ENCODE measurements around the gene C6orf89. TPM values are rescaled to one million over a fixed set of nuclear protein-coding genes. Genes with fewer than 3 reads are reported as not detected.

Gene C6orf89
- total RNA-seq, 1 experiment from 2014 or later = 32.9 TPM

DNA sequence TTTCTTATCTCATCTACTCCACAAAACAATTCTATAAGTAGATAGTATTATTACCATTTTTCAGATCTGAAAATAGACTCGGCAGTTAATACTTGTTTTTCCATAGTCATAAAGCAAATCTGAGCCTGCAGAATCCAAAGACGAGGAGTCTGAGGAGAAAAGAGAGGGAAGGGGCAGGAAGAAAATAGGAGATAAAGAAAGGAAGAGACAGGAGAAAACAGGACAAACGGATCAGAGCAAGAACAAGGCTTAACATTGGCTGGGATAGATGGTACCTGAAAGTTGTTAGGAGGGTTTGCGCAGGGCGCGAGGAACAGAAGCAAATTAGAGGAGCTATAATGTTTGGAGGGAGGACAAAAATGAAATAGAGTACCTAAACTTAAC lies 10.5 kb upstream of the C6orf89 start:
- ATAC-seq (no peak), DNase-seq (ENCODE audit: low read depth, low spot score) (no peak)
- H3K9me2 ChIP-seq (ENCODE audit: insufficient read depth) = no peaks in the 10 kb centered on the region
- BruUV-seq (replicated peaks) = TSS peak; percentile 91
- peak overlapping the region; percentile 93 for H3K4me2 ChIP-seq (ENCODE audit: low read length)
- peaks cover 3 to 5% of the 10 kb centered on the region in 2 experiments; a peak in 1 of 4 replicates for H3K36me3 ChIP-seq (ENCODE audit: control insufficient read depth in 1 of 2, insufficient read depth in 2 of 2, low read length in 2 of 2)
- H2AFZ ChIP-seq (ENCODE audit: low read depth, low read length, poor library complexity, severe bottlenecking) = peak overlapping the region; percentile 96
- intact Hi-C loops (cut with micrococcal nuclease) = no loop called here
- RAD21 ChIA-PET (ENCODE audit: low non-redundant PET in 1 of 2, low total read pairs in 2 of 2, uncharacterized antibody in 2 of 2, unreplicated experiment in 2 of 2) = interaction anchor here in 1 of 2 experiments (0.8 kb wide), 1 partner anchor 143 kb away, joined by 3 read pairs; no protein-coding TSS in a partner anchor
- H3K27me3 ChIP-seq (ENCODE audit: insufficient read depth, low read length) = no peaks in the 10 kb centered on the region
- H3K9me3 ChIP-seq (ENCODE audit: control insufficient read depth in 1 of 2, insufficient read depth in 1 of 2, low read depth in 1 of 2, low read length in 2 of 2) = no peaks in the 10 kb centered on the region
- peaks cover 32% of the 10 kb centered on the region for H3K79me2 ChIP-seq (ENCODE audit: insufficient read depth, low read length)
- CTCF ChIA-PET = interaction anchor here (1.1 to 3.6 kb wide), 6 partner anchors 10 to 143 kb away, joined by 3 to 29 read pairs (median 12); partner anchors contain the start of gene C6orf89
- H4K20me1 ChIP-seq (ENCODE audit: insufficient read depth) = no peaks in the 10 kb centered on the region
- peak overlapping the region; percentile 93 for H3K27ac ChIP-seq (ENCODE audit: low read depth, low read length)
- POLR2A ChIA-PET = interaction anchor here (1.4 to 1.6 kb wide), 2 partner anchors 10 to 39 kb away, joined by 4 to 11 read pairs; partner anchors contain the start of gene C6orf89
- peak overlapping the region; percentile 68 to 84 for H3K4me3 ChIP-seq (replicated peaks in 1 of 2; ENCODE audit: low read depth in 1 of 2, low read length in 2 of 2)
- TF ChIP-seq POLR2A (IDR thresholded peaks at IDR 0.05; ENCODE audit: borderline replicate concordance, extremely low read depth, insufficient read depth, insufficient read length) = no peak
- TF ChIP-seq SP1 (IDR thresholded peaks at IDR 0.05; ENCODE audit: low read depth) = no peak
- TF ChIP-seq ELF1 (IDR thresholded peaks at IDR 0.05; ENCODE audit: borderline replicate concordance, low read depth) = no peak
- TF ChIP-seq YY1 (IDR thresholded peaks at IDR 0.05; ENCODE audit: extremely low read depth, insufficient replicate concordance, low read depth, low read length) = no peak
- TF ChIP-seq REST (IDR thresholded peaks at IDR 0.05; ENCODE audit: low read depth) = no peak
- TF ChIP-seq, protein P1, sequence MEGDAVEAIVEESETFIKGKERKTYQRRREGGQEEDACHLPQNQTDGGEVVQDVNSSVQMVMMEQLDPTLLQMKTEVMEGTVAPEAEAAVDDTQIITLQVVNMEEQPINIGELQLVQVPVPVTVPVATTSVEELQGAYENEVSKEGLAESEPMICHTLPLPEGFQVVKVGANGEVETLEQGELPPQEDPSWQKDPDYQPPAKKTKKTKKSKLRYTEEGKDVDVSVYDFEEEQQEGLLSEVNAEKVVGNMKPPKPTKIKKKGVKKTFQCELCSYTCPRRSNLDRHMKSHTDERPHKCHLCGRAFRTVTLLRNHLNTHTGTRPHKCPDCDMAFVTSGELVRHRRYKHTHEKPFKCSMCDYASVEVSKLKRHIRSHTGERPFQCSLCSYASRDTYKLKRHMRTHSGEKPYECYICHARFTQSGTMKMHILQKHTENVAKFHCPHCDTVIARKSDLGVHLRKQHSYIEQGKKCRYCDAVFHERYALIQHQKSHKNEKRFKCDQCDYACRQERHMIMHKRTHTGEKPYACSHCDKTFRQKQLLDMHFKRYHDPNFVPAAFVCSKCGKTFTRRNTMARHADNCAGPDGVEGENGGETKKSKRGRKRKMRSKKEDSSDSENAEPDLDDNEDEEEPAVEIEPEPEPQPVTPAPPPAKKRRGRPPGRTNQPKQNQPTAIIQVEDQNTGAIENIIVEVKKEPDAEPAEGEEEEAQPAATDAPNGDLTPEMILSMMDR (IDR thresholded peaks at IDR 0.05 in 2 of 3, conservative IDR thresholded peaks at IDR 0.05 in 1 of 3; ENCODE audit: borderline replicate concordance in 1 of 3, insufficient read depth in 1 of 3, low read depth in 2 of 3, low read length in 2 of 3) = no peak
- no peak for TF ChIP-seq SIN3A (IDR thresholded peaks at IDR 0.05; ENCODE audit: low read depth)
- no peak for TF ChIP-seq FOSL1 (IDR thresholded peaks at IDR 0.05; ENCODE audit: low read depth)
- TF ChIP-seq CEBPB (IDR thresholded peaks at IDR 0.05; ENCODE audit: low read depth) = no peak
- no peak for TF ChIP-seq MAX (IDR thresholded peaks at IDR 0.05)
- TF ChIP-seq RAD21 (IDR thresholded peaks at IDR 0.05; ENCODE audit: low read depth) = no peak
- peak overlapping the region; percentile 94 for H3K9ac ChIP-seq (ENCODE audit: low read length)
- H3K4me1 ChIP-seq (ENCODE audit: control insufficient read depth in 1 of 2, insufficient read depth in 2 of 2, low read length in 2 of 2) = peaks cover 8 to 17% of the 10 kb centered on the region in 2 experiments; a peak in 3 of 4 replicates

Measured in HCT116 (cell line).